Neutrophil (primary cell): ENCODE data around the gene ENO4.

Source experiments
- H3K27ac ChIP-seq: fragments of 200-600 bp; sonication (generic); 2 replicates; pipeline ENCODE4 v1.5.1; 2016; ENCODE audit warnings: mild to moderate bottlenecking, moderate library complexity
- H3K27me3 ChIP-seq: fragments of 200-600 bp; sonication (generic); 2 replicates; pipeline ENCODE4 v1.6.0; 2016; ENCODE audit warnings: mild to moderate bottlenecking
- H3K36me3 ChIP-seq: fragments of 200-600 bp; sonication (generic); 2 replicates; pipeline ENCODE4 v1.5.1; 2017
- H3K4me1 ChIP-seq, 2 experiments: fragments of 200-600 bp in 1 of 2; sonication (generic) in 1 of 2; 1 replicate in 1 of 2; 2 replicates in 1 of 2; pipeline versions ENCODE4 v1.5.1 to v1.6.1; 2013 to 2016; ENCODE audit warnings: low read depth in 1 of 2, low read length in 1 of 2, mild to moderate bottlenecking in 1 of 2, moderate library complexity in 1 of 2; ENCODE audit not compliant: control insufficient read depth in 1 of 2, insufficient read depth in 1 of 2
- H3K4me3 ChIP-seq, 2 experiments: fragments of 200-600 bp in 1 of 2; sonication (generic) in 1 of 2; 1 replicate in 1 of 2; 2 replicates in 1 of 2; pipeline ENCODE4 v1.5.1; 2013 to 2016; ENCODE audit warnings: low read depth in 1 of 2, low read length in 1 of 2, mild to moderate bottlenecking in 1 of 2, moderate library complexity in 1 of 2
- H3K9me3 ChIP-seq: fragments of 200-600 bp; sonication (generic); 2 replicates; pipeline ENCODE4 v1.5.1; 2016
- CTCF ChIP-seq: fragments of 200-600 bp; sonication (generic); IDR thresholded peaks from 2 replicates; pipeline ENCODE4 v1.5.1; 2016; ENCODE audit warnings: antibody characterized with exemption

ENO4 gene

DNA sequence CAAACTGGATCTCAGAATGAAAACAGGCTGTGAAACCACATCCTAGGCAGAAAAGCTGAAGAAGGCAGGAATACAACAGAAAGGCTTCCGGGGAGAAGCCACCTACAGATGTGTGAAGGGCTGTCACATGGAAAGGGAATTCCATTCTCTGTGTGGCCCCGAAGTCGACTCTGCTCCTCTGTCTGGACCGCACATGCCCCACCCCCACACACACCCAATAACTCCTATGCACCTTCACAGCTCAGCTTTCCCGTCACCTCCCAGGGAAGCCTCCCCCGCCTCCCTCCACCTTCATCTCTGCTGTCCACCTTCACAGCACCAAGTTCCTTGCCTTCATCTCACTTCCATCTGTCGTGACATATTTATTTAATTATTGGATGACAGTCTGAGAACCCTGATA lies 23.4 kb upstream of the ENO4 start:
- H3K27ac ChIP-seq = no peak overlapping the region
- peaks cover 20% of the 10 kb centered on the region for H3K27me3 ChIP-seq
- no peak for TF ChIP-seq CTCF
- no peak overlapping the region for H3K4me3 ChIP-seq
- H3K4me1 ChIP-seq = no peaks in the 10 kb centered on the region
- no peaks in the 10 kb centered on the region for H3K9me3 ChIP-seq
- H3K36me3 ChIP-seq = no peaks in the 10 kb centered on the region

DNA sequence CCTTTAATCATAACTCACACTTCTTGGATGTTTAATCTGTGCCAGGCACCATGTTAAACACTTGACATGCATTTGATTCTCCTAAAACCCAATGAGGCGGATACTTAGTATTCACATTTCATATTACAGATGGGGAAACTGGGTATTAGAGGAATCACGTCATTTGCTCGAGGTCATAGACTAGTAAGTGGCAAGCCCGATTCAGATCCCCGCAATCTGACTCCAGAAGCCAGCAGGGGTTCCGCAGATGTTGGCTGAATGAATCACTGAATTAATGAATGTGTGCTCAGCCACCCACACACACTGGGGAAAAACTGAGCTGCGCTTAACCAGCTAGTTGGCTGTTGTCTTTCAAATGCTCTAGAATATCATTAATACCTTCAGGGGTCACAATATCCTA lies 22.5 kb upstream of the ENO4 start:
- H3K27me3 ChIP-seq = peaks cover 19% of the 10 kb centered on the region
- no peak for TF ChIP-seq CTCF
- no peaks in the 10 kb centered on the region for H3K36me3 ChIP-seq
- H3K4me3 ChIP-seq = no peak overlapping the region
- H3K9me3 ChIP-seq = no peaks in the 10 kb centered on the region
- no peaks in the 10 kb centered on the region for H3K4me1 ChIP-seq
- no peak overlapping the region for H3K27ac ChIP-seq

DNA sequence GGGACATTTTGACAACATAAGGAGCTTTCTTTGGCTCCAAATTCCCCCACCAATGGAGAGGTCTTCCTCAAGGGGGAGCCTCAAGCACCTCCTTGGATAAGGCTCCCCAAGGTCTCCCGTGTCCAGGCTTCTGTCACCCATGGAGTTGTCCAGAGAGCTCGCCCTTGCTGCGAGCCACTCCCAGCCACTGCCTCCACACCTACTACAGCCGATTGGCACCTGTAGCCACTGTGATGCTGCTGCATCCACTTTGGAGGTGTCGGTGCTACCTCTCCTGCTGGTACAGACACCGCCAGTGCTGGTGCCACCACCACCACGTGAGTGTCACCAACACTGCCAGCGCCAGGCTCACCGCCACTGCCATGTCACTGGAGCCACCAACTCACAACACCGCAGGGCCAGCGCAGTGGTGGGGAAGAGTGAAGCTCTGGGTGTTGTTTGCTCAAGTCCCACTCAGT lies 22.1 kb upstream of the ENO4 start:
- no peak overlapping the region for H3K27ac ChIP-seq
- no peaks in the 10 kb centered on the region for H3K4me1 ChIP-seq
- no peak overlapping the region for H3K4me3 ChIP-seq
- H3K36me3 ChIP-seq = no peaks in the 10 kb centered on the region
- no peaks in the 10 kb centered on the region for H3K9me3 ChIP-seq
- TF ChIP-seq CTCF = no peak
- peaks cover 19% of the 10 kb centered on the region for H3K27me3 ChIP-seq

DNA sequence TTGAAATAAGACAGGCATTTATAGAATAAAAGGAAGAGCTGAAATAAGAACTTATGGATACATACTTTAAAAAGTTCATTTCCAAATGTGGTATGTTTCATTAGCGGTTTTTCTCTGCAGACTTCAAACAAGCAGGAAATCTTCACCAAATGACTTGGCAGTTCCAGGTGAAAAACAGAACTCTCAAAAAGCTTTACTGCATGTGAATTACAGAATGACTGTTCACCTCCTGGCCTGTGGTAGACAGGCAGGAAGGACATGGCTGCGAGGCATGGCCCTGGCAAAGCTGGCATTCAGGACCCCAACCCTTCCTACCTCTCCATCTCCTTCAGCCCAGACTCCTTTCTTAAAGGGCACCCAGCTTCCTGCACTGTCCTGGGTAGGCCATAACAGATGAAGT lies 21.2 kb upstream of the ENO4 start:
- Histone ChIP-seq H3K4me3 (no peak overlapping the region), H3K9me3 (no peaks in the 10 kb centered on the region), H3K27ac (no peak overlapping the region), H3K27me3 (peaks cover 19% of the 10 kb centered on the region), H3K4me1 (no peaks in the 10 kb centered on the region), H3K36me3 (no peaks in the 10 kb centered on the region)
- TF ChIP-seq CTCF = no peak

GRCh38 chr10:116829711-116830110 lies 19.6 kb upstream of the ENO4 start:
- Histone ChIP-seq H3K9me3 (no peaks in the 10 kb centered on the region), H3K36me3 (no peaks in the 10 kb centered on the region), H3K4me3 (no peak overlapping the region), H3K4me1 (no peaks in the 10 kb centered on the region), H3K27ac (no peak overlapping the region), H3K27me3 (peaks cover 19% of the 10 kb centered on the region)
- no peak for TF ChIP-seq CTCF

- TF ChIP-seq CTCF = no peak
Measured at GRCh38 chr10:116831086-116831485, 18.2 kb upstream of the ENO4 start.

More at GRCh38 chr10:116831086-116831485, 18.2 kb upstream of the ENO4 start:
- H3K4me3 ChIP-seq = no peak overlapping the region
- H3K4me1 ChIP-seq = no peaks in the 10 kb centered on the region
- no peaks in the 10 kb centered on the region for H3K9me3 ChIP-seq
- no peak overlapping the region for H3K27ac ChIP-seq
- H3K36me3 ChIP-seq = no peaks in the 10 kb centered on the region
- peaks cover 30% of the 10 kb centered on the region for H3K27me3 ChIP-seq
